GM19467 (cell line): ENCODE data around the gene ALDOC.
"Not testable (repeated sequence)": the region's sequence is repeated elsewhere in the genome, so short reads cannot be mapped to it uniquely, and the experiment has no call there.

Experiments used
- ATAC-seq: cut with Tn5 transposase; IDR thresholded peaks from one replicate; pipeline ENCODE4 v1.9.1; 2021; ENCODE audit warnings: mild to moderate bottlenecking, moderate library complexity; ENCODE audit not compliant: unreplicated experiment

The ALDOC gene

DNA sequence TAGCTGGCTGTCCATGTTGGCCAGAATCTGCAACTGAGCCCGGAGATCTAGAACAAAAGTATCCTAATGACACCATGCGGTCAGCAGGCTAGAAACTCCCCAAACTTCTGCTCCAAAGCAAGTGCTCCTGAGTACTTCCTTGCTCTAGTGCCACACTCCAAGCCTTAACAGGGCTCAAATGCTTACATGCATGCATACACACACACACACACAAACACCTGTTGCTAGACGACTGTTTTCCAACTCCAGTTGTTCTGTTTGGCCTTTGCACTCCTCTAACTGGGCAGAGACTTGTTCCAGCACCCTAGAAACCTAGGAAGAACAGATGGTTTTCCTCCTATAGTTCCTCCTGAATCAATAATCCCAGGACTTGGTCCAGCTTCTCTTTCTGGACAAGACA is 7.7 kb upstream of the ALDOC start:
- ATAC-seq = no peak

DNA sequence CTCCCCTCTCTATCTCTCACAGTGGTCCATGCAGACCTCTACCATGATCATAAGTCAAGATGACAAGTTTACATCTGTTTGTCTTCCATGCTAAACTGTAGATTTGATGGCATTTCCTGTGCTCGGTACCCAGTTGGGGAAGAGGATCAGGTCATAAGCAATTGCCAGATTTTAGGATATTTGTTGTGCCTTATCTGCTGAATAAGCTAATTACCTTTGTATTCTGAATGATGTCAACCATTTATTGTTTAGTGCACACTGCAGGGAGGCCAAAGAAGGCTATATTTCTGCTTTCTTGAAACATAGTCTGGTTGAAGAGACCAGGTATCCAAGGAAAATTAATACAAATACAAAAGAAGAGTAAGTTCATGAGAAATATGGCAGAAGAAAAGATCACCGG is 5.8 kb upstream of the ALDOC start:
- ATAC-seq = no peak

- ATAC-seq = no peak
Observed at GRCh38 chr17:28580959-28581358, 4.3 kb upstream of the ALDOC start.

- ATAC-seq = no peak
Observed at GRCh38 chr17:28579526-28579925, 2.8 kb upstream of the ALDOC start.

- ATAC-seq = no peak
Observed at GRCh38 chr17:28578246-28579195, 1.8 kb upstream of the ALDOC start.

DNA sequence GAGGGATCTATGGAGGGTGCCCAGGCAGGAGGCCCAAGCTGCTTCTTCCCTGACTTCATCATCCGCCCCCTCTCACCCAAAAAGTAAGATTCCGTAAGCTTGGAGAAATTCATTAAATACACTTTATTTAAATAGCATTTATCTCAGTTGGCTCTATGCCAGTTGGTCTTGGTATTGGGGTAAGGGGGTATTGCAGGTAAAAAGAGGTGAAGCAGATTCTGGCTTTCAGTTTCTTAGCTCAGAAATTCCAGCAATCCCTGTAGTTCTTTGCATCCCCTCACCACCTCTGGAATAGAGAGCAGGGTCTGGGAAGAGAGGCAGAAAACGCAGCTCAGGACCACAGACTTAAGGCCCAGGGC is 750 bp upstream of the ALDOC start:
- ATAC-seq = no peak

DNA sequence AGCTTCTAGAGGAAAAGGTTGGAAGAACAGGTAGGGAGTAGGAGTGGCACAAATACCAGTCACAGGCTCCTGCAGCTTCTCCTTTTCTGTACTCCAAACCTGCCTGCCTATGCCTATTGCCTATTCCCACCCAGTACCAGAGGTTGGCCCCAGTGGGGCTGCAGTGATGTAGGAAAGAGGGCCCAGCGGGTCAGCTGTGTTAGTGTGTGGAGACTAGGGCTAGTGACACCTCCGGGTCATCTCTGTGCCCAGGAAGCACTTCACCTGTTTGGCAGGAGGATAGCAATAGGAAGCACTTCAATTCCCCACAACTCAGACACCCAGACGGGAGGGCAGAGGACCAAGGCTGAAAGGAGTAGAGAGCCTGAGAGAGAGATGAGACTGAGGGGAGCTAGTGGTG is 679 bp downstream of the ALDOC start:
- not testable (repeated sequence) for ATAC-seq

GRCh38 chr17:28575126-28575795 is 1.4 kb downstream of the ALDOC start:
- no peak for ATAC-seq

GRCh38 chr17:28574526-28574925 is 2.2 kb downstream of the ALDOC start:
- ATAC-seq = no peak

GRCh38 chr17:28573966-28574480 is 2.7 kb downstream of the ALDOC start:
- ATAC-seq = no peak

DNA sequence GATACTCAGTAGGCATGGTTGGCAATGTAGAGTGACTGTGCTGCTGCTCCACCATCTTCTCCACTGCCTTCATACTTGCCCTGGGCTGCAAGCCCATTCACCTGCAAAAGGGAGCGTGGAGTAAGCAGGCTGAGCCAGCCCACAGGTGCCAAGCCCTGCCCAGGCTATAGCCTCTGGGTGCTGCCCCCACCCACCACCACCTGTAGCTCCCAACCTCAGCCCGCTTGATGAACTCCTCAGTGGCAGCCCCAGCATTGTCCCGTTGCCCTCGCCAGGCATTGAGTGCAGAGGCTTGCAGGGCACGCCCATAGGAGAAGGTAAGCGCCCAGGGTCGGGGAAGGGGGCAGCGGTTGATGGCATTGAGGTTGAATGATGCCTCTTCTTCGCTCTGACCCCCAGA is 3.2 kb downstream of the ALDOC start:
- ATAC-seq = no peak

GRCh38 chr17:28573040-28573380 is 3.7 kb downstream of the ALDOC start:
- no peak for ATAC-seq

DNA sequence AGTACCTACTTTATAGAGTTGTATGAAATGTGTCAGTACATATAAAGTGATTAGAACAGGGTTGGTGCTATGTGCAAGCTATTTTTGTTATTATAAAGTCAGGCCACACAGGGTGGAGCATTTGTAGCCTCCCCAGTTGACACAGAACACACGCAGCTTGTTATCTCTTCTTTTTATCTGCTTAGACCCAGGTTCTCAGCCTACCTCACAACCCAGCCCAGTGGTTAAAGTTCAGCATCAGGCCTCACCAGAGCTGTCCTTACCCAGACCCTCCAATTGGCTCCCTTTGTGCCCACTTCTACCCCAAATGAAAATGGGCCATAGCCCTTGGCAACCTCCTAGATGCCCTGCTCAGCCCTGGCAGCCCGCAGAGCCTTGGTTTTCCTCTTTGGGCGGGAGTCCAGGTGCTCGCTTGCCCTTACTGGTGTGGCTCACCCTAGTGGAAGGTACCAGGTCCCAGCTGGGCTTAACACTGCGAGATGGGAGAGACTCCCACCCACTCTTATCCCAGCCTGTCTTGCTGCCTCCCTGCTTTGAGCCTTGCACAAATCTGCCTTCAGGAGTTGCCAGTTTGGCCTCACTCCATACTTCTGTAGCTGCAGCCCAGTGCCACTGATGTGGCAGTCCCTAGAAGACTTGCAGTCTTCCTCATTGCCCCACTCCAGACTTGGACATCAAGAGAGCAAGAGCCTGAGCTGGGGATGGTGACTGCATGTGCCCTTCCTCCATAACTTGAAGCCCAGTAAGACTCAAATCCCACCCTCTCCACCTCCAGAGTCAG is 4.2 kb downstream of the ALDOC start:
- no peak for ATAC-seq

DNA sequence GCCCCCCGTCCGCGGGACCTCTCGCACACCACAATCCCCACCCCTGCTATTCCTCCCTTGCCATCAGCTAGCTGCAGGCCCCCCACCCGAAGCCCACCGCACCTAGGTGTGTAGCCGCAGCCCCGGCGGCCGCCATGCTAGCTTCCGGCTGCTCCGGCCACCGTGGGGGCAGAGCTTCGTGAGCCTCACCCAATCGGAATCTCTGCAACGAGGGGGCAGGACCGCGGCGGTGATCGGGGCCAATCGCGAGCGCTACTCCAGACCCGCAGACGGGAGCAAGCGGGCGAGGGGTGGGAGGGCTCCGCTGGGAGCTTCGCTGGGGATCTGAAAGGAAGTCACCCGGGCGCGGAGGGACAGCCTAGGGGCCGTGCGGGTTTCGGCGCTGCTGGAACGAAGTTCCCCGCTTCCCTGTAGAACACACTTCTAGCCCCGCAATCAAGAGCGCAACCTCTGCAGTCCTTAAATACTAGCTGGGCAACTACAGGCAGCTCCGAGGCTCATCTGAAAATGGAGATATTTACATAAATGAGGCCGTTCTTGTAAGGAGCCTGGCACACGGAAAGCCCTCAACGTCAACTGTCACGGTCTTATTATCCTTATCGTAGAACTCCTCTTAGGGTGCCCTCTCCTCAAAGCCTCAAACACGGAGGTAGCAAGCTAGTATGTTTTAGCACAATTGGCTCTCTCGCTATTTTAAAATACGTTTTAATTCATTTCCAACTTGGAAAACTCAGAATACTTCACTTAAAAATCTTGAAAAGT is 5.2 kb downstream of the ALDOC start, which contains the start of gene PIGS:
TSS of gene PIGS (minus strand) at position 164 of the 762 bp plus-strand sequence. CDS start at position 136, 28 bp downstream.
- peak; percentile 80 for ATAC-seq

- ATAC-seq = no peak
Observed at GRCh38 chr17:28570716-28571360, 5.9 kb downstream of the ALDOC start.

GRCh38 chr17:28569446-28569845 is 7.2 kb downstream of the ALDOC start:
- no peak for ATAC-seq

DNA sequence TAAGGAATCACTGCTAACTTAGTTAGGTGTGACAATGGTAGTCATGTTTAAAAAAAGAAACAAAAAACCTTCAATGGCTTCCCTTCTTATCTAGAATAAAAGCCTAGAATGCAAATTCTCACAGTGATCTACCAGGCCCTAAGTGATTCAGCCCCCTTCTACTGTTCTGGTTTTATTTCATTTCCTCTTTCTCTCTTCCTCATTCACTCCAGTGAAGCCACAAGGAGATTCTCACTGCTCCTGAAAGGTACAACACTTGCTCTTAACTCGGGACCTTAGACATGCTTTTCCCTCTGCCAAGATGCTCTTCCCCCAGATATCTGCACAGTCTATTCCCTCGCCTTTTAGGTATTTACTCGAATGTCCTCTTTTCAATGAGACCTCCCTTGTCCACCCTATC is 9.1 kb downstream of the ALDOC start:
- no peak for ATAC-seq

GRCh38 chr17:28563475-28563874 is 13.2 kb downstream of the ALDOC start:
- no peak for ATAC-seq

GRCh38 chr17:28555022-28555421 is 21.7 kb downstream of the ALDOC start:
- ATAC-seq = no peak

GRCh38 chr17:28554565-28554964 is 22.1 kb downstream of the ALDOC start:
- ATAC-seq = no peak
